ENCODE results near the gene SIRT3. TPM values are rescaled to one million over a fixed set of nuclear protein-coding genes. Genes with fewer than 3 reads are reported as not detected.

SIRT3 gene
- total RNA-seq, 1 experiment from 2014 or later: 13.9 TPM

DNA sequence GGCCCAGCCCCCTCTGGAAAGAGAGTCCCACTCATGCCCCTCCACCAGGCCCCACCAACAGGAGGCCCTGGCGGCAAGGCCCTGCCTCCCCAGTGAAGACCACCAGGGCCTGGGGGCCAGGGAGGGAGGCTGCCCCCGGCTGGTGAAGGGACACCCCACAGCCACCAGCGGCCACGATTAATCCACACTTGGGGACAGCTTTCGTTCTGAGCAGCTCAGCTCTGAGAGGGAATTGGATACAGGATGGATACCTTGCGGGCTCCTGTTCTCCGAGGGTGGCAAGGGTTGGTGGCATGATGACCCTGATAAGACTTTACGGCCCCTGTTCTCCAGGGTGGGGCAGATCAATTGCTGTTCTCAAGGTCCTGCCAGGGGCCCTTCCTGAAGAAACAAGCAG lies 35.2 kb upstream of the SIRT3 start:
- no peaks in the 10 kb centered on the region for H3K79me2 ChIP-seq (ENCODE audit: insufficient read depth, low read length)
- Mint-ChIP-seq H3K9me3 (peaks cover 13 to 15% of the 10 kb centered on the region in 2 experiments), H3K27ac (no peak overlapping the region), H3K4me3 (no peak overlapping the region), H3K27me3 (ENCODE audit: low read depth) (peaks cover 13% of the 10 kb centered on the region), H3K4me1 (peaks cover 34 to 37% of the 10 kb centered on the region in 2 experiments), H3K36me3 (ENCODE audit: insufficient read depth in 1 of 3, low read depth in 3 of 3) (peaks cover 0 to 6% (median 3%) of the 10 kb centered on the region in 3 experiments; a peak in 4 of 7 replicates)
- H2BK15ac ChIP-seq (ENCODE audit: low read depth, low read length): no peak overlapping the region
- H3K9me3 ChIP-seq (ENCODE audit: control insufficient read depth, low read depth, low read length): no peaks in the 10 kb centered on the region
- DNase-seq: peak; percentile 12
- no peak overlapping the region for H4K91ac ChIP-seq (ENCODE audit: insufficient read length, low read depth, low read length)
- no peak overlapping the region for H3K14ac ChIP-seq (ENCODE audit: insufficient read depth, low read length)
- TF ChIP-seq CTCF (conservative IDR thresholded peaks at IDR 0.05): no peak
- H3K27ac ChIP-seq (ENCODE audit: insufficient read length, low read depth, low read length): no peak overlapping the region
- H3K4me2 ChIP-seq (ENCODE audit: insufficient read depth, insufficient read length, low read length): no peak overlapping the region
- no peak overlapping the region for H2BK20ac ChIP-seq (ENCODE audit: low read depth, low read length, poor library complexity, severe bottlenecking)
- no CpG with 5 or more reads among the region's 8 CpGs for WGBS (ENCODE audit: extremely low coverage, insufficient read length, low lambda C conversion rate)
- no peaks in the 10 kb centered on the region for H4K20me1 ChIP-seq (ENCODE audit: control insufficient read depth, insufficient read depth, insufficient read length)
- H3T11ph ChIP-seq (ENCODE audit: low read length): no peak overlapping the region
- H3K27me3 ChIP-seq (ENCODE audit: insufficient read depth, low read length): no peaks in the 10 kb centered on the region
- no peaks in the 10 kb centered on the region for H3K23me2 ChIP-seq (ENCODE audit: insufficient read length, low read depth, low read length, poor library complexity, severe bottlenecking)
- H3K4me1 ChIP-seq (ENCODE audit: insufficient read depth, low read length): peaks cover 6% of the 10 kb centered on the region
- no peak overlapping the region for H2AK5ac ChIP-seq (ENCODE audit: insufficient read length, low read length)
- no peak overlapping the region for H2AFZ ChIP-seq (ENCODE audit: low read length)
- no peak overlapping the region for H4K5ac ChIP-seq (ENCODE audit: insufficient read length, low read depth, low read length)
- H2BK5ac ChIP-seq (ENCODE audit: insufficient read length, low read length): no peak overlapping the region
- H4K8ac ChIP-seq (replicated peaks; ENCODE audit: insufficient read length, low read depth, low read length): no peak overlapping the region
- no peaks in the 10 kb centered on the region for H3K79me1 ChIP-seq (ENCODE audit: insufficient read depth, low read depth, low read length, poor library complexity, severe bottlenecking)
- H2BK12ac ChIP-seq (ENCODE audit: insufficient read length, low read depth, low read length): no peak overlapping the region
- no peak overlapping the region for H3K4ac ChIP-seq (ENCODE audit: low read depth, low read length)
- no peak overlapping the region for H2BK120ac ChIP-seq (ENCODE audit: low read depth, low read length, poor library complexity, severe bottlenecking)
- H3K9ac ChIP-seq (ENCODE audit: extremely low read depth, insufficient read length, low read length): no peak overlapping the region
- H3K23ac ChIP-seq (ENCODE audit: insufficient read length, low read depth, low read length): no peak overlapping the region
- no peak overlapping the region for H3K18ac ChIP-seq (ENCODE audit: insufficient read length, low read depth, low read length)
- H3K56ac ChIP-seq (ENCODE audit: insufficient read length, low read depth, low read length): no peak overlapping the region

Measured in H9 (cell line).